Activated CD8-positive, alpha-beta memory T cell treated with anti-CD3 and anti-CD28 coated beads, Interleukin-2, amount 50 U/mL, for 24 hours (primary cell): ENCODE data around the gene S100A5.
A peak's percentile ranks its signal among the peaks of the same experiment; 100 is the strongest.

Experiments
- DNase-seq: peaks from one replicate; pipeline ENCODE4 v3.0.0-alpha.2; 2020; ENCODE audit errors: extremely low read depth

Gene S100A5

GRCh38 chr1:153507926-153508583 lies 32.7 kb downstream of the S100A5 start:
- no peak for DNase-seq

DNA sequence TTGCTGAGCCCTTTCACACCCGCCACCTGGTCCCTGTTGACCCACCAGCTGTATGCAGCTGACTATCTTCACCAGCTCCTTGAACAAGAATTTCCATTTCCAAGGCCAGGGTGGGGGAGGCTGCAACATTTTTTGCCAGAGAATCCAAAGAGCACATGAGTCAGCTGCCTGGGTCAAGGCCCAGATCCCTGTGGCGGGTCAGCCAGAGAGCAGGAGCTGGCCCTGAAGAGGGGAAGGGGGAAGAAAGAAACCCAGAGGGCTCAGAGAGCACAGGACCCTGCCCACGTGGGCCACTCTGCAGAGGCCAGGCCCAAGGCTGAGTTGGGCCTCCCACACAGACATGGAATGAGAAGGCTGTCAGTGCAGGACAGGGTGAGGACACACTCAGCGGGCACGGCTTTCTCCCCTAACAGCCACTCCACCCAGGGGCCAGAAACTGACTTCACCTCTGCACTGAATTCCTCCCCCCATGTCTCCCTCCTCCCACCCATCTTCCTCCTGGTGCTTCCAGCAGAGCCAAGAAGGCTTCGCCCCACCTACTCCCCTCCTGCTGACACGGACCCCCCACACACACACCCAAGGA lies 33.8 kb downstream of the S100A5 start:
- DNase-seq, result no peak

- DNase-seq, result no peak
These were observed 34.3 kb downstream of the S100A5 start for GRCh38 chr1:153506386-153506785.

DNA sequence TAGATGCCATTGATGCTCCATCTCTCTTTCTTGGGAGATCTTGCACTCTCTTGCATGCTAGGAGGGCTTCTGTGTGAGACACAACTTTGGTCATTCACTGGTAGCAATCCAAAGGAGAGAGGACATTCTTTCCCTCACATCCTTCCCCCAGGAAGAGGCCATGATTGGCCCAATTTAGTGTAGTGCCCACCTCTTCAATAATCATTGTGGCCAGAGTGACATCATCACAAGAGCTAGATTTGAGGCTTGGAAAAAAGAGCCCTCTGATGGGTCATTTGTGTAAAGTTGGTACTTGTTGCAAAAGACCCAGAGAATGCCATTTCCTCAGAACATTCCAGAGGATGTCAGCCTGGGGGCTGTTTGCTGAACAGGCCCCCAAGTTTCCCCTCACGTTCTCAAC lies 35.2 kb downstream of the S100A5 start:
- DNase-seq, result no peak

DNA sequence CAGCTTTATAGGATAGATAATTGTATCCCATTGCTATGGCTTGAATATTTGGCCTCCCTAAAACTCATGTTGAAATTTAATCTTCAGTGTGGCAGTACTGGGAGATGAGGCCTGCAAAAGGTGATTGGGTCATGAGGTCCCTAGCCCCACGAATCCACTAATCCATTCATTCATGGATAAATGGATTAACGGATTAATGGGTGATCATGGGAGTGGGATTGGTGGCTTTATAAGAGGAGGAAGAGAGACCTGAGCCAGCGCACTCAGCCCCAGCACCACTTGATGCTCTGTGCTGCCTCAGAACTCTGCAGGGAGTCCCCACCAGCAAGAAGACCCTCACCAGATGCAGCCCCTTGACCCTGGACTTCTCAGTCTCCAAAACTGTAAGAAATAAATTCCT lies 37.0 kb downstream of the S100A5 start:
- DNase-seq, result no peak

DNA sequence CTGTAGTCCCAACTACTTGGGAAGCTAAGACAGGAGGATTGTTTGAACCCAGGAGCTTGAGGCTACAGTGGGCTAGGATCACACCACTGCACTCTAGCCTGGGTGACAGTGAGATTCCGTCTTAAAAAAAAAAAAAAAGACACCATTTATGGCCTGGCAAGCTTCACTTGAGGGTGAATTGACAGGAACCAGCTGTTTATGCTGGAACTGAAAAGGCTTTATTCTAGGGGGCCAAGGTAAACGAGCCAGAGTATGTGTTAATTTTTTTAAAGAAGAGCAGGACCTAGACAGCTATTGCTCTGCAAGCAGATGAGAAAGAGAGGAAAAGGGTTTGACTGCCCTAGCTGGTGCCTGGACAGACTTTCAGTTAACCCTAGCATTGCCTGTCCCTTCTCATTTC lies 42.0 kb downstream of the S100A5 start:
- DNase-seq, result no peak

GRCh38 chr1:153495536-153495935 lies 45.2 kb downstream of the S100A5 start:
- DNase-seq, result no peak

DNA sequence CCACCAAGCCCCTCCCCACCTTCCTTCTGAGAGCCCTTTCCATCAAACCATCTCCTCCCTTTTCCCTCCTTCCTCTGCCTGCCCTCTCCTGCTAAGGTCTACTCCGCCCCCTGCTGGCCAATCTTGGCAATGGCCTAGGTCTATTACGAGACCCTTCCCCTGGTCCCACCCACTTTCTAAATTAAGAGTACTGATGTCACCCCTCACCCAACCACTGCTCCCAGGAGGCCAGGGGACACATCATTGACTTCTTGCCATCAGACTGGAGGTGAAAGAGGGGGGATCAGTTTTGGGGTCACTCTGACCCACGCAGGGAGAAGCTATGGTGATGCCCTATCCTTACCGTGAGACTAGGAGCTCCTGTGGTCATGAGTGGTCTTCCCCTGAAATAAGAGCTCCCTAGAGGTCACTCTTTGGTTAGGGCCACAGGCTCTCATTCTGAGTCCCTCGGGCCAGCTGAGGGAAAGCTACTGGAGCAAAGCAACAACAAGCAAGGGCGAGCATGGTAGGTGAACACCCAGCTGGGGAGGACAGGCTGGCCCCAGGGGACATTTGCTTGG lies 45.7 kb downstream of the S100A5 start:
- peak; percentile 40 for DNase-seq

GRCh38 chr1:153493343-153493960 lies 47.3 kb downstream of the S100A5 start:
- no peak for DNase-seq

- DNase-seq, result no peak
These were observed 50.3 kb downstream of the S100A5 start for GRCh38 chr1:153490272-153491051.

DNA sequence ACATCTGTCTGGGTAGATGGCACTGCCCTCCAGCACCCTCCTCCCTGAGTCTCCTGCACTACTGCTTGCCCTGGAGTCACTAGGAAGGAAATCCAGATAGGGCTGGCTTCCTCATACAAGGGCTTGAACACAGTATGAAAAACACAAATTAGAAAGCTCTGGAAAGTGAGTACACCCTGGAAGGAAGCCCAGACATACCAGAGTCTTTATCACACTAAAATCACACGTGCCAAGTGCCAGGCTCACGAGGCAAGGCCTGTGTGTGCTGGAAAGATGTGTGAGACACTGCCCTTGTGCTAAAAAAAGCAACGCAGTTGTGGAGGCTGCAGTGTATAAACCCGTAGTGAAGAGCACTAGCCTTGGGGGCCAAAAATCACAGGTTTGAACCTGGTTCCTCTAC lies 52.0 kb downstream of the S100A5 start:
- no peak for DNase-seq

- no peak for DNase-seq
These were observed 53.0 kb downstream of the S100A5 start for GRCh38 chr1:153487707-153488106.
